Esophagus muscularis mucosa (tissue), 4 donors: Measurements from ENCODE around the gene ITFG1. TPM values are rescaled to one million over a fixed set of nuclear protein-coding genes. Genes with fewer than 3 reads are reported as not detected.
"Not testable (repeated sequence)": the region's sequence is repeated elsewhere in the genome, so short reads cannot be mapped to it uniquely, and the experiment has no call there.

Experiments used
- DNase-seq: peaks from one replicate; pipeline ENCODE4 v3.0.0-alpha.2; 2017; ENCODE audit errors: extremely low spot score
- H3K27ac ChIP-seq, 4 donors: fragments of 200-600 bp; sonication (generic); replicated peaks in 1 of 4; 1 replicate in 3 of 4; 2 replicates in 1 of 4; pipeline ENCODE4 v1.5.1; 2016 to 2019; ENCODE audit warnings: mild to moderate bottlenecking in 1 of 4
- H3K27me3 ChIP-seq, 4 donors: fragments of 200-600 bp; sonication (generic); one replicate each; pipeline versions ENCODE4 v1.5.1 to v1.6.0; 2016 to 2019
- H3K36me3 ChIP-seq, 4 donors: fragments of 200-600 bp; sonication (generic); one replicate each; pipeline ENCODE4 v1.5.1; 2016 to 2019
- H3K4me1 ChIP-seq, 4 donors: fragments of 200-600 bp; sonication (generic); one replicate each; pipeline ENCODE4 v1.5.1; 2016 to 2019
- H3K4me3 ChIP-seq, 4 donors: fragments of 200-600 bp; sonication (generic); 1 replicate in 2 of 4; 2 replicates in 2 of 4; pipeline ENCODE4 v1.5.1; 2016 to 2019; ENCODE audit warnings: mild to moderate bottlenecking in 4 of 4, moderate library complexity in 1 of 4
- H3K9me3 ChIP-seq, 4 donors: fragments of 200-600 bp; sonication (generic); 1 replicate in 3 of 4; 2 replicates in 1 of 4; pipeline ENCODE4 v1.5.1; 2016 to 2019
- CTCF ChIP-seq, 3 experiments: fragments of 200-600 bp in 2 of 3; fragments of 450-650 bp in 1 of 3; sonication (generic) in 2 of 3; IDR thresholded peaks; one replicate each; pipeline ENCODE4 v1.5.1; 2017 to 2019; ENCODE audit warnings: antibody characterized with exemption in 3 of 3, mild to moderate bottlenecking in 2 of 3, moderate library complexity in 1 of 3
- EP300 ChIP-seq: sonication (generic); formaldehyde crosslinking; IDR thresholded peaks from one replicate; pipeline ENCODE4 v1.6.1; 2017; ENCODE audit warnings: antibody characterized with exemption
- POLR2A ChIP-seq: fragments of 450-650 bp; IDR thresholded peaks from one replicate; pipeline ENCODE4 v1.6.1; 2017; ENCODE audit warnings: antibody characterized with exemption, moderate library complexity, mild to moderate bottlenecking, low read depth
- POLR2AphosphoS5 ChIP-seq, 2 donors: sonication (generic); formaldehyde crosslinking; IDR thresholded peaks; one replicate each; pipeline ENCODE4 v1.6.1; 2017; ENCODE audit warnings: antibody characterized with exemption in 2 of 2
- WGBS: methylation state at CpG from one replicate; pipeline ENCODE4 v1.1.5; 2018; 5-methylcytosine and 5-hydroxymethylcytosine counted together
- intact Hi-C: fragments of 100-400 bp; cut with DNase I; formaldehyde crosslinking; loops from one replicate; pipeline ENCODE4 v1.15.1; 2023
- total RNA-seq, 4 donors: library from RNA; depleted of rRNA; stranded (reverse); fragments of >200 nt; gene quantifications; one replicate each; pipeline versions ENCODE4 v1.1.0 to v1.2.1, GENCODE V29; 2016

ITFG1 gene
- total RNA-seq, 4 donors from 2014 or later: 32.2 to 44.4 (median 41.7) TPM

DNA sequence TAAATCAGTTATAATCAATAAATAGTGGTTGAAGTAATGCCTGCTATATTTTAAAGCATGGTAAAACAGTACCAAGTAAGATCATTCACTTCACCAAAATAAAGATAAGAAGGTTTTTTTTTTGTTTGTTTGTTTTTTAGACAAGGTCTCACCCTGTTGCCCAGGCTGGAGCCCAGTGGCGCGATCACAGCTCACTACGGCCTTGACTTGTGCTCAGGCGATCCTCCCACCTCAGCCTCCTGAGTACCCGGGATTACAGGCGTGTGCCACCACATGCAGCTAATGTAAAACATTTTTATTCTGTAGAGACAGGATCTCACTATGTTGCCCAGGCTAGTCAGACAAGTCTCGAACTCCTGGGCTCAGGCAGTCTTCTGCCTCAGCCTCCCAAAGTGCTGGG is 232.6 kb downstream of the ITFG1 start:
- H3K36me3 ChIP-seq: peaks cover 0 to 27% (median 3%) of the 10 kb centered on the region in 4 donors
- DNase-seq: no peak
- TF ChIP-seq POLR2AphosphoS5 (IDR thresholded peaks at IDR 0.05): no peak
- no peak for TF ChIP-seq EP300
- TF ChIP-seq CTCF (IDR thresholded peaks at IDR 0.05): no peak
- no peak for TF ChIP-seq POLR2A
- no peaks in the 10 kb centered on the region for H3K4me1 ChIP-seq
- no peak overlapping the region for H3K4me3 ChIP-seq
- H3K27ac ChIP-seq: no peak overlapping the region
- WGBS: 98% methylated on average over 7 of the region's 7 CpGs
- H3K27me3 ChIP-seq: no peaks in the 10 kb centered on the region
- intact Hi-C loops: no loop called here
- H3K9me3 ChIP-seq: peaks cover 0 to 8% (median 0%) of the 10 kb centered on the region in 4 donors

DNA sequence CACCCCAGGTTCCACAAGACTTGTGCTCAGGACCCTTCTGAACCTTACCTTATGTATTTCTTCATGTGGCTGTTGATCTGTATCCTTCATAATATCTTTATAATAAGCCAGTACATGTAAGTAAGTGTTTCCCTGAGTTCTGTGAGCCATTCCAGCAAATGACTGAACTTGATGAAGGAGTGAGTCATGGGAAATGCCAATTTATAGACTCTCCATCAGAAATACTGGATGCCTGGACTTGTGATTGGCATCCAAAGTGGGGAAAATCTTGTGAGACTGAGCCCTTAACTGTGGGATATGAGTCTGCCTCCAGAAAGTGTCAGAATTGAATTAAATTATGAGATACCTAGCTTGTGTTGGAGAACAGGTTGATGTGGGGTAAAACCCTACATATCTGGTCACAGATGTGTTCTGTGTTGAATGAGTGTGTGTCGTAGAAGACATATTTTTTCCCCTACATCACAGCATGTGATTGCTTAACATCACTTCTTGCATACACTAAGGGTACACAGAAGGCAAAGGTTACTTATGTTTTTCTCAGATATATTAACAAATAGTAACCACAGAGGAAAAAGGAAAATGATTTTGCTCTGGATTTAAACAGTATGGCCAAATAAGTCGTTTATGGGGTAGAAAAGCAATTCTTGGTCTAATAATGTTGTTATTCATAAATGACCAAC is 247.0 kb downstream of the ITFG1 start:
- H3K4me1 ChIP-seq: no peaks in the 10 kb centered on the region
- H3K27me3 ChIP-seq: no peaks in the 10 kb centered on the region
- no peak for TF ChIP-seq CTCF (IDR thresholded peaks at IDR 0.05)
- 91% methylated on average over 2 of the region's 2 CpGs for WGBS
- no peak for DNase-seq
- H3K27ac ChIP-seq: no peak overlapping the region
- H3K4me3 ChIP-seq: no peak overlapping the region
- H3K9me3 ChIP-seq: peaks cover 0 to 14% (median 10%) of the 10 kb centered on the region in 4 donors
- intact Hi-C loops: no loop called here
- peaks cover 15 to 32% (median 23%) of the 10 kb centered on the region in 4 donors for H3K36me3 ChIP-seq

GRCh38 chr16:47211218-47211617 is 249.6 kb downstream of the ITFG1 start:
- WGBS: 82% methylated on average over 4 of the region's 4 CpGs

GRCh38 chr16:47204736-47205504 is 255.9 kb downstream of the ITFG1 start:
- TF ChIP-seq POLR2AphosphoS5 (IDR thresholded peaks at IDR 0.05) (no peak), EP300 (no peak), POLR2A (no peak), CTCF (IDR thresholded peaks at IDR 0.05) (no peak)
- no peak for DNase-seq
- no peak overlapping the region for H3K4me3 ChIP-seq
- intact Hi-C loops: no loop called here
- no peaks in the 10 kb centered on the region for H3K36me3 ChIP-seq
- H3K4me1 ChIP-seq: no peaks in the 10 kb centered on the region
- H3K27ac ChIP-seq: no peak overlapping the region
- WGBS: 78% methylated on average over 4 of the region's 4 CpGs
- no peaks in the 10 kb centered on the region for H3K9me3 ChIP-seq
- no peaks in the 10 kb centered on the region for H3K27me3 ChIP-seq

More at GRCh38 chr16:47211218-47211617, 249.6 kb downstream of the ITFG1 start:
- Histone ChIP-seq H3K27me3 (no peaks in the 10 kb centered on the region), H3K4me1 (no peaks in the 10 kb centered on the region), H3K27ac (no peak overlapping the region), H3K9me3 (no peaks in the 10 kb centered on the region), H3K36me3 (peaks cover 0 to 7% (median 1%) of the 10 kb centered on the region in 4 donors), H3K4me3 (no peak overlapping the region)
- TF ChIP-seq EP300: no peak
- no peak for TF ChIP-seq POLR2AphosphoS5 (IDR thresholded peaks at IDR 0.05)
- no peak for TF ChIP-seq POLR2A
- no peak for TF ChIP-seq CTCF (IDR thresholded peaks at IDR 0.05)
- no peak for DNase-seq
- intact Hi-C loops: no loop called here

DNA sequence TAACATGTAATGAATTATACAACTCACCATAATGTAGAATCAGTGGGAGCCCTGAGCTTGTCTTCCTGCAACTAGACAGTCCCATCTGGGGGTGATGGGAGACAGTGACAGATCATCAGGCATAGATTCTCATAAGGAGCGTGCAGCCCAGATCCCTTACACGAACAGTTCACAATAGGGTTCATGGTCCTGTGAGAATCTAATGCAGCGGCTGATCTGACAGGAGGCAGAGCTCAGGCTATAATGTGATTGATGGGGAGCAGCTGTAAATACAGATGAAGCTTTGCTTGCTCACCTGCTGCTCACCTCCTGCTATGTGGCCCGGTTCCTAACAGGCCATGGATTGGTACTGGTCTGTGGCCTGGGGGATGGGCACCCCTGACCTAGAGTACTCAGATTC is 257.4 kb downstream of the ITFG1 start:
- H3K9me3 ChIP-seq, DNase-seq, H3K4me3 ChIP-seq, H3K4me1 ChIP-seq, H3K27me3 ChIP-seq, H3K27ac ChIP-seq, H3K36me3 ChIP-seq, intact Hi-C loops: not testable (repeated sequence)
- 96% methylated on average over 3 of the region's 4 CpGs for WGBS
